ENCODE results near the gene HIP1. TPM values are rescaled to one million over a fixed set of nuclear protein-coding genes. Genes with fewer than 3 reads are reported as not detected.
"Not testable (repeated sequence)": the region's sequence is repeated elsewhere in the genome, so short reads cannot be mapped to it uniquely, and the experiment has no call there.

Gene HIP1
- total RNA-seq, 1 experiment from 2014 or later, result 43.3 TPM

DNA sequence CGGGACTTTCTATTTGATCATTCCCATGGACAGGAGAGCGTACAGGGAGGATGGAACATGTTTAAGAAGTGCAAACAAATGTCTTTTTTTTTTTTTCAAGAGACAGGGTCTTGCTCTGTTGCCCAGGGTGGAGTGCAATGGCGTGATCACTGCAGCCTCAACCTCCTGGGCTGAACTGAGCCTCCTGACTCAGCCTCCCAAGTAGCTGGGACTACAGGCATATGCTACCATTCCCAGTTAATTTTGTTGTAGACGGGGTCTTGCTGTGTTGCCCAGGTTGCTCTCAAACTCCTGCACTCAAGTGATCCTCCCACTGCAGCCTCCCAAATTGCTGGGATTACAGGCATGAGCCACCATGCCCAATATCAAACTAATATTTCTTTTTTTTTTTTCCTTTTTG is 206.1 kb downstream of the HIP1 start:
- no peak overlapping the region for H3K27ac ChIP-seq (ENCODE audit: low read length)
- intact Hi-C loops (cut with micrococcal nuclease; ENCODE audit: unreplicated experiment) (no loop called here), in situ Hi-C loops (cut with HindIII; ENCODE audit: low pct_unique_long_range_greater_than_20kb, low sequenced_read_pairs) (no loop called here)
- H3K27me3 ChIP-seq (ENCODE audit: control insufficient read depth, insufficient read depth, low read length), result no peaks in the 10 kb centered on the region
- ChIA-PET CTCF (no interaction called here), POLR2A (no interaction called here)
- H3K4me3 ChIP-seq (ENCODE audit: low read depth in 2 of 2, low read length in 2 of 2), result no peak overlapping the region
- no peaks in the 10 kb centered on the region for H3K9me3 ChIP-seq (ENCODE audit: control insufficient read depth, insufficient read depth, low read depth, low read length)
- TF ChIP-seq, protein P1, sequence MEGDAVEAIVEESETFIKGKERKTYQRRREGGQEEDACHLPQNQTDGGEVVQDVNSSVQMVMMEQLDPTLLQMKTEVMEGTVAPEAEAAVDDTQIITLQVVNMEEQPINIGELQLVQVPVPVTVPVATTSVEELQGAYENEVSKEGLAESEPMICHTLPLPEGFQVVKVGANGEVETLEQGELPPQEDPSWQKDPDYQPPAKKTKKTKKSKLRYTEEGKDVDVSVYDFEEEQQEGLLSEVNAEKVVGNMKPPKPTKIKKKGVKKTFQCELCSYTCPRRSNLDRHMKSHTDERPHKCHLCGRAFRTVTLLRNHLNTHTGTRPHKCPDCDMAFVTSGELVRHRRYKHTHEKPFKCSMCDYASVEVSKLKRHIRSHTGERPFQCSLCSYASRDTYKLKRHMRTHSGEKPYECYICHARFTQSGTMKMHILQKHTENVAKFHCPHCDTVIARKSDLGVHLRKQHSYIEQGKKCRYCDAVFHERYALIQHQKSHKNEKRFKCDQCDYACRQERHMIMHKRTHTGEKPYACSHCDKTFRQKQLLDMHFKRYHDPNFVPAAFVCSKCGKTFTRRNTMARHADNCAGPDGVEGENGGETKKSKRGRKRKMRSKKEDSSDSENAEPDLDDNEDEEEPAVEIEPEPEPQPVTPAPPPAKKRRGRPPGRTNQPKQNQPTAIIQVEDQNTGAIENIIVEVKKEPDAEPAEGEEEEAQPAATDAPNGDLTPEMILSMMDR (IDR thresholded peaks at IDR 0.05), result no peak
- TF ChIP-seq, protein P2, sequence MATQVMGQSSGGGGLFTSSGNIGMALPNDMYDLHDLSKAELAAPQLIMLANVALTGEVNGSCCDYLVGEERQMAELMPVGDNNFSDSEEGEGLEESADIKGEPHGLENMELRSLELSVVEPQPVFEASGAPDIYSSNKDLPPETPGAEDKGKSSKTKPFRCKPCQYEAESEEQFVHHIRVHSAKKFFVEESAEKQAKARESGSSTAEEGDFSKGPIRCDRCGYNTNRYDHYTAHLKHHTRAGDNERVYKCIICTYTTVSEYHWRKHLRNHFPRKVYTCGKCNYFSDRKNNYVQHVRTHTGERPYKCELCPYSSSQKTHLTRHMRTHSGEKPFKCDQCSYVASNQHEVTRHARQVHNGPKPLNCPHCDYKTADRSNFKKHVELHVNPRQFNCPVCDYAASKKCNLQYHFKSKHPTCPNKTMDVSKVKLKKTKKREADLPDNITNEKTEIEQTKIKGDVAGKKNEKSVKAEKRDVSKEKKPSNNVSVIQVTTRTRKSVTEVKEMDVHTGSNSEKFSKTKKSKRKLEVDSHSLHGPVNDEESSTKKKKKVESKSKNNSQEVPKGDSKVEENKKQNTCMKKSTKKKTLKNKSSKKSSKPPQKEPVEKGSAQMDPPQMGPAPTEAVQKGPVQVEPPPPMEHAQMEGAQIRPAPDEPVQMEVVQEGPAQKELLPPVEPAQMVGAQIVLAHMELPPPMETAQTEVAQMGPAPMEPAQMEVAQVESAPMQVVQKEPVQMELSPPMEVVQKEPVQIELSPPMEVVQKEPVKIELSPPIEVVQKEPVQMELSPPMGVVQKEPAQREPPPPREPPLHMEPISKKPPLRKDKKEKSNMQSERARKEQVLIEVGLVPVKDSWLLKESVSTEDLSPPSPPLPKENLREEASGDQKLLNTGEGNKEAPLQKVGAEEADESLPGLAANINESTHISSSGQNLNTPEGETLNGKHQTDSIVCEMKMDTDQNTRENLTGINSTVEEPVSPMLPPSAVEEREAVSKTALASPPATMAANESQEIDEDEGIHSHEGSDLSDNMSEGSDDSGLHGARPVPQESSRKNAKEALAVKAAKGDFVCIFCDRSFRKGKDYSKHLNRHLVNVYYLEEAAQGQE (IDR thresholded peaks at IDR 0.05; ENCODE audit: insufficient read depth in 1 of 2, low read depth in 2 of 2, low read length in 1 of 2), result no peak
- TF ChIP-seq POLR2AphosphoS5 (IDR thresholded peaks at IDR 0.05; ENCODE audit: low read depth, low read length) (no peak), TCF7L2 (IDR thresholded peaks at IDR 0.05; ENCODE audit: low read depth, low read length) (no peak), SIN3A (IDR thresholded peaks at IDR 0.05; ENCODE audit: borderline replicate concordance, insufficient read depth, low read depth, low read length) (no peak)
- no TSS peak for BruUV-seq (replicated peaks)
- no peak for ATAC-seq
- H3K4me1 ChIP-seq (ENCODE audit: control insufficient read depth, insufficient read depth, low read length), result no peaks in the 10 kb centered on the region
- no peak for DNase-seq (ENCODE audit: low read depth, low spot score)
- H3K36me3 ChIP-seq (ENCODE audit: control insufficient read depth, insufficient read depth, low read length), result no peaks in the 10 kb centered on the region

DNA sequence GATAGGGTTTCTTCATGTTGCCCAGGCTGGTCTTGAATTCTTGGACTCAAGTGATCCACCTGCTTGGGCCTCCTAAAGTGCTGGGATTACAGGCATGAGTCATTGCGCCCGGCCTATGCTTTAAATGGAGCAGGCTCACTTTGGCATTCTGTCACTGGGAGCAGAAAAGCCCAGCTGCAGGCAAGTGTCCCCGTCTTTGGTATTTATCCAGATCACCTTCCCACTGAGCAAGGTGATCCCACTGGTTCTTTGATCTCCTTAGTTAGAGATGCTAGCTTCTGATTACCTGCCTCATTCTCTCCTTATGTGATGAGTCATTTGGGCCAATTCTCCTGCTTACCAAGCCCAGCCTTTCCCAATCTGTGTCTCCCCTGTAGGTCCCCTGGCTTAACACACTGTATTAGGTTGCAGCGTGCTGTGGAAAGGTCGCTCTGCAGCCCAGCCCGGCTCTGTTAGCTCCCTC is 207.4 kb downstream of the HIP1 start:
- POLR2A ChIA-PET, result interaction anchor here (0.6 to 0.7 kb wide), 2 partner anchors 217 to 275 kb away, joined by 4 to 8 read pairs; no protein-coding TSS in a partner anchor
- Histone ChIP-seq H3K27me3 (ENCODE audit: control insufficient read depth, insufficient read depth, low read length) (no peaks in the 10 kb centered on the region), H3K36me3 (ENCODE audit: control insufficient read depth, insufficient read depth, low read length) (no peaks in the 10 kb centered on the region), H3K9me3 (ENCODE audit: control insufficient read depth, insufficient read depth, low read depth, low read length) (no peaks in the 10 kb centered on the region), H3K27ac (ENCODE audit: low read length) (no peak overlapping the region), H3K4me3 (ENCODE audit: low read depth in 2 of 2, low read length in 2 of 2) (no peak overlapping the region), H3K4me1 (ENCODE audit: control insufficient read depth, insufficient read depth, low read length) (peaks cover 2% of the 10 kb centered on the region; the same call in 1 of the 2 replicates)
- TF ChIP-seq, protein P1 (IDR thresholded peaks at IDR 0.05), result no peak
- TF ChIP-seq, protein P2 (IDR thresholded peaks at IDR 0.05; ENCODE audit: insufficient read depth in 1 of 2, low read depth in 2 of 2, low read length in 1 of 2), result no peak
- TF ChIP-seq SIN3A (IDR thresholded peaks at IDR 0.05; ENCODE audit: borderline replicate concordance, insufficient read depth, low read depth, low read length), result no peak
- no peak for TF ChIP-seq TCF7L2 (IDR thresholded peaks at IDR 0.05; ENCODE audit: low read depth, low read length)
- TF ChIP-seq POLR2AphosphoS5 (IDR thresholded peaks at IDR 0.05; ENCODE audit: low read depth, low read length), result no peak
- DNase-seq (ENCODE audit: low read depth, low spot score) (no peak), ATAC-seq (no peak)
- in situ Hi-C loops (cut with HindIII; ENCODE audit: low pct_unique_long_range_greater_than_20kb, low sequenced_read_pairs) (no loop called here), intact Hi-C loops (cut with micrococcal nuclease; ENCODE audit: unreplicated experiment) (no loop called here)
- BruUV-seq (replicated peaks), result no TSS peak
- CTCF ChIA-PET, result interaction anchor here (0.7 kb wide), 1 partner anchor 106 kb away, joined by 4 read pairs; no protein-coding TSS in a partner anchor

DNA sequence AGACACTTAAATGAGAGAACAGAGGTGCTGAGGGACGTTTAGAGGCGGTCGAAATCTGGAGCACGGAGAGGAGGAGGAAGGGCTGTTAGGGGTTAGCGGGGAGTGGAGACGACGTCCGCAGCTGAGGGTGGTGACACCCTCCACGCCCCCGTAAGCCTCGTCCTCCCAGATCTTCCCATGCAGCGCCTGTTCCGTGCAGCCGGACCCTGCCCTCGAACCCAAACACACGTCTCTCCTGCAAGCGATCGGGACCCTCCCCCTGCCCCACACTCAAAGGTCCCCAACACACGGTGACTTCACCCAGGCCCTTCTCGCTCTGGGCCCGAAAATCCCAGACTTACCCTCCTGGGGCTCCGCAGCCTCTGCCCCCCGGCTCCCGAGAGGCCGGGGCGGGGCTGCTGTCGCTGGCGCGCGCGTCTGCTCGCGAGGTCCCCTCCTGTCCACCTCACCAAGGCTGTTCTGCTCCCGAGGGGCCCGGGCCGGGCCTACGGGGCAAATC is 211.5 kb downstream of the HIP1 start:
- H3K36me3 ChIP-seq (ENCODE audit: control insufficient read depth, insufficient read depth, low read length); CTCF ChIA-PET; intact Hi-C loops (cut with micrococcal nuclease; ENCODE audit: unreplicated experiment); POLR2A ChIA-PET; DNase-seq (ENCODE audit: low read depth, low spot score); H3K9me3 ChIP-seq (ENCODE audit: control insufficient read depth, insufficient read depth, low read depth, low read length); H3K4me1 ChIP-seq (ENCODE audit: control insufficient read depth, insufficient read depth, low read length); in situ Hi-C loops (cut with HindIII; ENCODE audit: low pct_unique_long_range_greater_than_20kb, low sequenced_read_pairs); BruUV-seq (replicated peaks); H3K27me3 ChIP-seq (ENCODE audit: control insufficient read depth, insufficient read depth, low read length): not testable (repeated sequence)
- Histone ChIP-seq H3K4me3 (ENCODE audit: low read depth in 2 of 2, low read length in 2 of 2) (peak overlapping the region; percentile 83 to 87), H3K27ac (ENCODE audit: low read length) (peak overlapping the region; percentile 91)
- ATAC-seq, result peak; percentile 20; the same call in 1 of the 2 replicates
